ENCODE results near the gene ZIC5. TPM values are rescaled to one million over a fixed set of nuclear protein-coding genes. Genes with fewer than 3 reads are reported as not detected.
A peak's percentile ranks its signal among the peaks of the same experiment; 100 is the strongest.

ZIC5 gene
- total RNA-seq, 6 experiments from 2014 or later = not detected

DNA sequence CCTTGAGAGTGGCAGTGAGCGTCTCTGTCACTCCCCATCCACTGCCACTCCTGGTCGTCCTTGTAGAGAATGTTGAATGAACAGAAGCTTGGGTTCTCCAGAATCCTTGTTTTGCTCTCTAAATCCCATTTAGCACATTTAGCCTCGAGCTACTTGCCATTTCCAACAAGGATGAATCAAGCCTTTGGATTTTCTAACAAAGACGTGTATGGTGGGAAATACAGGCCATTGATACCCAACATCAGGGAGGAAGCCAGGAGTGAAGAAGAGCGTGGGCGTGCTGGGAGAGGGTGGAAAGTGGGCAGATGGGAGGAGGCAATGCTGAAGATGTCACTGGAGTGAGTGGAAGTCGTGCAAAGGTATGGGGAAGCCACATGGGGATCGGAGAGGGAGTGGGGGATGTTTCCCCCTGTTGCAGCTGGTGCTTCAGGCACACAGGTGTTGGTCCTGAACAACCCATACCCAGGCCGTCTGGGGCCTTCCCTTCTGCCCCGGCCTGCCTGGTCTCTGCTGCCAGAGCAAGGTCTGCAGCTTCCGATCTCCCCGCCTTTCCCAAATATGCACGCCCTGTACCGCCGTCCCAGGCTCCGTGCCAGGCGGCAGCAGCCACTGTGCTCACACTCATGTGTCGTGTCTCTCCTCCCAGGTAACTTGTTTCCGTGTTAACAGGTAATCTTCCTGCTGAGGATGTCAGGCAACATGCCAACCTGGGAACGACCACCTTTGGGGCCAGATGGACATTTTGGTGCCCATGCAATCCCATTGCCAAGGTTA lies 48.7 kb downstream of the ZIC5 start:
- Mint-ChIP-seq H3K4me1 (ENCODE audit: low read depth) (peaks cover 8% of the 10 kb centered on the region), H3K9me3 (no peaks in the 10 kb centered on the region), H3K27me3 (ENCODE audit: insufficient read depth) (peaks cover 19% of the 10 kb centered on the region), H3K27ac (no peak overlapping the region), H3K36me3 (ENCODE audit: low read depth) (no peaks in the 10 kb centered on the region), H3K4me3 (no peak overlapping the region)
- TF ChIP-seq, protein P1, sequence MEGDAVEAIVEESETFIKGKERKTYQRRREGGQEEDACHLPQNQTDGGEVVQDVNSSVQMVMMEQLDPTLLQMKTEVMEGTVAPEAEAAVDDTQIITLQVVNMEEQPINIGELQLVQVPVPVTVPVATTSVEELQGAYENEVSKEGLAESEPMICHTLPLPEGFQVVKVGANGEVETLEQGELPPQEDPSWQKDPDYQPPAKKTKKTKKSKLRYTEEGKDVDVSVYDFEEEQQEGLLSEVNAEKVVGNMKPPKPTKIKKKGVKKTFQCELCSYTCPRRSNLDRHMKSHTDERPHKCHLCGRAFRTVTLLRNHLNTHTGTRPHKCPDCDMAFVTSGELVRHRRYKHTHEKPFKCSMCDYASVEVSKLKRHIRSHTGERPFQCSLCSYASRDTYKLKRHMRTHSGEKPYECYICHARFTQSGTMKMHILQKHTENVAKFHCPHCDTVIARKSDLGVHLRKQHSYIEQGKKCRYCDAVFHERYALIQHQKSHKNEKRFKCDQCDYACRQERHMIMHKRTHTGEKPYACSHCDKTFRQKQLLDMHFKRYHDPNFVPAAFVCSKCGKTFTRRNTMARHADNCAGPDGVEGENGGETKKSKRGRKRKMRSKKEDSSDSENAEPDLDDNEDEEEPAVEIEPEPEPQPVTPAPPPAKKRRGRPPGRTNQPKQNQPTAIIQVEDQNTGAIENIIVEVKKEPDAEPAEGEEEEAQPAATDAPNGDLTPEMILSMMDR (IDR thresholded peaks at IDR 0.05) = no peak
- DNase-seq = no peak

DNA sequence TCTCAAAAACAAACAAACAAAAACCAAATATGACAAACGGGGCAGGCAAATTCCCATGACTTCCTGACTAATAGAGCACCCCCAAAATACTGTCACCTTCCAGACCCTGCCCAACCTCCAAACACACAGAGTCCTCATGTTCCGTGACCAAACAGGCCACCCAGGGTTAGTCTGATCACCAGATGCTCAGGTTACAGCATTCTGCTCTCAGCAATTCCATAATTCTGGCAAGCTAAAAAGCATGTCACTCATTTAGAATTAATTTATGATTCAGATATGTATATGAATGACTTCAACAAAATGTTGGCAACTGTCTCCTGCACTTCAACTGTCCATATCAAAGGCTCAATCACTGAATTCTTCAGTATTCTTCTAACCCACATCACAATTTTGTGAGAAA lies 52.4 kb downstream of the ZIC5 start:
- no peaks in the 10 kb centered on the region for H3K4me1 Mint-ChIP-seq (ENCODE audit: low read depth)
- H3K27me3 Mint-ChIP-seq (ENCODE audit: insufficient read depth) = peaks cover 27% of the 10 kb centered on the region
- no peaks in the 10 kb centered on the region for H3K36me3 Mint-ChIP-seq (ENCODE audit: low read depth)
- H3K27ac Mint-ChIP-seq = no peak overlapping the region
- H3K9me3 Mint-ChIP-seq = no peaks in the 10 kb centered on the region
- H3K4me3 Mint-ChIP-seq = no peak overlapping the region
- TF ChIP-seq, protein P1 (IDR thresholded peaks at IDR 0.05) = no peak
- DNase-seq = no peak

DNA sequence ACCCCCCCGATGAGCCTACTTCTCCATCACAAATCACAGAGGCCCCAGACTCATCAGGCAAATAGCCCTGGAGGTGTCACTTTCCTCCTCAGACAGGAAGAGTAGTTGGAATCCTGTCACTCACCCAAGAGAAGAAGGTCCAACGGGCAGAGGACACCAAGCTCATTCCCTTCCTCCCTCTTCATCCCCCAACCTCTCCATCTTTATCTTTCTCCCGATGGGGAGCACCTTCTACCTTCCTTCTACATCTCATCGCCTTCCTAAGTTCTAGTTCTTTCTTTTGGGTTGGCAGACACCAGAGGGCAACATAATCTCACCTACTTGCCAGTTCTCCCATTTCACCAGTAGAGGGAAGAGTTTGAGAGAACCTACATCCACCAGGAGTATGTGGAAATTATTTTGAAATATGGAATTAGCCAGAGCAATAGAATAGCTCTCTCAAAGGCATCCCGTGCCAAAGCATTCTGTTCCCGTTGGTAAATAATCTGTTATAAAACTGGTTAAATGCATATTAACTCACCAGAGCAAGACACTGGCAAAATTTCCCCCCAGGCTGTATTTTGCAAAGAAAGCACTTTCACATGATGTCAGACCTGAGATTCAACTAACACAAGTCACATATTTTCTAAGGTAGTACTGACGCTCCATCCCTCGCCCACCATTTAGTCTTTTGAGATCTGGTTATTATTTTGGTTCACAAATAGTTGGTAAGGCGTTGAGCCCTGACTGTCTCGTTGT lies 55.0 kb downstream of the ZIC5 start:
- no peak overlapping the region for H3K27ac Mint-ChIP-seq
- no peak overlapping the region for H3K4me3 Mint-ChIP-seq
- H3K27me3 Mint-ChIP-seq (ENCODE audit: insufficient read depth) = peaks cover 35% of the 10 kb centered on the region
- H3K36me3 Mint-ChIP-seq (ENCODE audit: low read depth) = no peaks in the 10 kb centered on the region
- peak; percentile 75 for DNase-seq
- H3K4me1 Mint-ChIP-seq (ENCODE audit: low read depth) = no peaks in the 10 kb centered on the region
- TF ChIP-seq, protein P1 (IDR thresholded peaks at IDR 0.05) = peak; percentile 94
- H3K9me3 Mint-ChIP-seq = no peaks in the 10 kb centered on the region

DNA sequence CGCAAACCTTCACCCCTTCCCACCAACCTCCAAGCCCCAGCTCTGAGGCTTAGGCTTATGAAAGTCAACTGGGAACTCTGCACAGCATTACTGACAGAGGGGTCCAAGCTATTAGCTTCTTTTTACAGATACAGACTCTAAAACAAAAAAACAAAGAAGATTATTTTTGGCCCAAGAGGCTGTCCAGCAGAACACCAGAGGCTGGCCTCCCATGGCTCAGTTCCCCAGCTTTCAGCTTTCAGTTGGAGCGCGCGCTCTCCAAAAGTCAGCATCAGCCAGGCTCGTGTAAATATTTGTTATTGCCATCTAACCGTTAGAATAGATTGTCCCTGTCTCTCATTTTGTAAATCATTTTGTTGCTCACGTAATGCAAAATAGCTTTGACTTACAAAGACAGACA lies 58.4 kb downstream of the ZIC5 start:
- no peak for DNase-seq
- no peak overlapping the region for H3K27ac Mint-ChIP-seq
- peaks cover 41% of the 10 kb centered on the region for H3K27me3 Mint-ChIP-seq (ENCODE audit: insufficient read depth)
- TF ChIP-seq, protein P1 (IDR thresholded peaks at IDR 0.05) = no peak
- no peaks in the 10 kb centered on the region for H3K4me1 Mint-ChIP-seq (ENCODE audit: low read depth)
- no peaks in the 10 kb centered on the region for H3K9me3 Mint-ChIP-seq
- H3K36me3 Mint-ChIP-seq (ENCODE audit: low read depth) = no peaks in the 10 kb centered on the region
- no peak overlapping the region for H3K4me3 Mint-ChIP-seq

Other genes starting within 250 kb of the ZIC5 start
- 1 to 10 TPM in 3 of 6 experiments, under 1 TPM in 2, not detected in 1; 0.07 to 1.9 (median 1.2) TPM for gene ZIC2, start 10.0 kb upstream of the ZIC5 start, total RNA-seq (2021; fragmentation: NEBNext Ultra II Directional; extraction: Animal tissue kit (Norgen Biotek cat#: 25700))
- 10 to 100 TPM; 12.9 to 16.9 (median 14.7) TPM for gene PCCA, start 117.3 kb upstream of the ZIC5 start, total RNA-seq (2021; fragmentation: NEBNext Ultra II Directional; extraction: Animal tissue kit (Norgen Biotek cat#: 25700))